ENCODE data around the gene TMEM125.

- TF ChIP-seq CTCF (conservative IDR thresholded peaks at IDR 0.05; ENCODE audit: low read length): no peak
- TF ChIP-seq EZH2phosphoT487 (IDR thresholded peaks at IDR 0.05; ENCODE audit: borderline replicate concordance): no peak
These were observed 34.7 kb upstream of the TMEM125 start for GRCh38 chr1:43235040-43235439.
